ENCODE data around the gene PRDM1.

The PRDM1 gene

DNA sequence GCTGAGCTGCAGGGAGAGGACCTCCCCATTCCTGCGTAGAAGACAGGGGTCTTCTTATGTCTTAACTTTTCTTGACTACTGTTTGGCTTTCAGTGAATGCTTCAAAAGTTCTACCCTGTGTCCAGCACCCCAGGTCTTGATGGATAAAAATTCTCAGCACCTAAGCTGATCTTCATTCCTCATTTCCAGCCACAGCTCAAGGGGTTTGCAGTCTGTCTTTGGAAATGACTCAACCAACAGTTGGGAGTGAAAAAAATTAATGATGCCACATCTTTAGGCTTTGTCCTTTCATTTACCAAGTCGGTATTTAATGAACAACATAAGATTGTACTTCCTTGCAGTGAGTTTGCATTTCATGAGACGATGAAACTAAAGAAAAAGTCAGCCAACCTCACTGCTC lies 40.3 kb downstream of the PRDM1 start:
- no peak for DNase-seq
- no peaks in the 10 kb centered on the region for H3K36me3 ChIP-seq
- H3K9me3 ChIP-seq, result no peaks in the 10 kb centered on the region
- H3K4me3 ChIP-seq (ENCODE audit: low read depth, low read length), result no peak overlapping the region
- peaks cover 6% of the 10 kb centered on the region; the same call in 1 of the 2 replicates for H3K4me1 ChIP-seq
- no peaks in the 10 kb centered on the region for H3K27me3 ChIP-seq
- TF ChIP-seq, protein P1, sequence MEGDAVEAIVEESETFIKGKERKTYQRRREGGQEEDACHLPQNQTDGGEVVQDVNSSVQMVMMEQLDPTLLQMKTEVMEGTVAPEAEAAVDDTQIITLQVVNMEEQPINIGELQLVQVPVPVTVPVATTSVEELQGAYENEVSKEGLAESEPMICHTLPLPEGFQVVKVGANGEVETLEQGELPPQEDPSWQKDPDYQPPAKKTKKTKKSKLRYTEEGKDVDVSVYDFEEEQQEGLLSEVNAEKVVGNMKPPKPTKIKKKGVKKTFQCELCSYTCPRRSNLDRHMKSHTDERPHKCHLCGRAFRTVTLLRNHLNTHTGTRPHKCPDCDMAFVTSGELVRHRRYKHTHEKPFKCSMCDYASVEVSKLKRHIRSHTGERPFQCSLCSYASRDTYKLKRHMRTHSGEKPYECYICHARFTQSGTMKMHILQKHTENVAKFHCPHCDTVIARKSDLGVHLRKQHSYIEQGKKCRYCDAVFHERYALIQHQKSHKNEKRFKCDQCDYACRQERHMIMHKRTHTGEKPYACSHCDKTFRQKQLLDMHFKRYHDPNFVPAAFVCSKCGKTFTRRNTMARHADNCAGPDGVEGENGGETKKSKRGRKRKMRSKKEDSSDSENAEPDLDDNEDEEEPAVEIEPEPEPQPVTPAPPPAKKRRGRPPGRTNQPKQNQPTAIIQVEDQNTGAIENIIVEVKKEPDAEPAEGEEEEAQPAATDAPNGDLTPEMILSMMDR (IDR thresholded peaks at IDR 0.05; ENCODE audit: low read depth, low read length), result no peak

- Histone ChIP-seq H3K9me3 (no peaks in the 10 kb centered on the region), H3K27me3 (no peaks in the 10 kb centered on the region), H3K4me3 (ENCODE audit: low read depth, low read length) (peak overlapping the region; percentile 35), H3K4me1 (peaks cover 6% of the 10 kb centered on the region; the same call in 1 of the 2 replicates), H3K36me3 (no peaks in the 10 kb centered on the region)
- TF ChIP-seq, protein P1 (IDR thresholded peaks at IDR 0.05; ENCODE audit: low read depth, low read length), result no peak
- DNase-seq, result peak; percentile 42
These were observed 43.0 kb downstream of the PRDM1 start for GRCh38 chr6:106128981-106129781.

DNA sequence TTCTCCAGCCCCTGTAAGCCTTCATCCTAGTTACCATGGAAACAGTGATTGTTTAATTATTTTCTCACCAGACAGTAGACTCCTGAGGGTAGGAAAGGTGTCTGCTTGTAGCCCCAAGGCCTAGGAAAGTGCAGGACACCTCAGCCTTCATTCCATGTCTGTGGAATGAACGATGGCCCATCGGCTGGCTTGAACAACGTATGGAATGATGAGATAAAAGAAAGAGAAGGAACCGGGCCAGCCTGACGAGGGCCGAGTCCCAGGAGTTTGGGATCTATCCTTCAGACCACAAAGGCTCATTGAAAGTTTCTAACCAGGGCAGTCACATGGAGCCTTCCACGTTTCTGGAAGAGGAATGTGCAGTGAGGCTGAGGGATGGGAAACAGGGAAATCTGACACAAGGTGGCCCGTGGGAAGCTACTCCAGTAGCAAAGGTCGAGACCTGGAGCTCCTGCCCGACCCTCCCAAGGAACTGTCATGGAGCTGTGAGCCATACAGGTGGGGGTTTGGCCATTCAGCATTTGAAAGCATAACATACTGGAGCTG lies 46.1 kb downstream of the PRDM1 start:
- no peak overlapping the region for H3K4me3 ChIP-seq (ENCODE audit: low read depth, low read length)
- no peak for DNase-seq
- peaks cover 6% of the 10 kb centered on the region; the same call in 1 of the 2 replicates for H3K4me1 ChIP-seq
- no peaks in the 10 kb centered on the region for H3K9me3 ChIP-seq
- H3K36me3 ChIP-seq, result no peaks in the 10 kb centered on the region
- TF ChIP-seq, protein P1 (IDR thresholded peaks at IDR 0.05; ENCODE audit: low read depth, low read length), result no peak
- no peaks in the 10 kb centered on the region for H3K27me3 ChIP-seq

DNA sequence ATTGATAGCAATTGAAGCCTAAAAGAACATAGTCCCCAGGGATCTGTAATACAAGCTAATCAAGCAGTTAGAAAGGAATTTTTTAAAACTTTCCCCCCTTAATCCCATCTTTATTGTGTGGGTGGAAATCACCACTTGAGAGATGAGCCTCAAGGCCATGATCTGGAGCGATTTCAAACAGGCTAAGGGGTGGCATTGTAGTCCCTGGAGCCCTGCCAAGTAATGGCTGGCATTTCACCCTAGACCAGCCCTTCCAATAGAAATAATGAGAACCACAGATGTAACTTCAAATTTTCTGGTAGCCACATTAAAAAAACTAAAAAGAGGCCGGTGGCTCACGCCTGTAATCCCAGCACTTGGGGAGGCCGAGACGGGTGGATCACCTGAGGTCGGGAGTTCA lies 46.9 kb downstream of the PRDM1 start:
- Histone ChIP-seq H3K4me1 (peaks cover 6% of the 10 kb centered on the region; the same call in 1 of the 2 replicates), H3K9me3 (no peaks in the 10 kb centered on the region), H3K27me3 (no peaks in the 10 kb centered on the region), H3K36me3 (no peaks in the 10 kb centered on the region), H3K4me3 (ENCODE audit: low read depth, low read length) (no peak overlapping the region)
- DNase-seq, result no peak
- TF ChIP-seq, protein P1 (IDR thresholded peaks at IDR 0.05; ENCODE audit: low read depth, low read length), result no peak

DNA sequence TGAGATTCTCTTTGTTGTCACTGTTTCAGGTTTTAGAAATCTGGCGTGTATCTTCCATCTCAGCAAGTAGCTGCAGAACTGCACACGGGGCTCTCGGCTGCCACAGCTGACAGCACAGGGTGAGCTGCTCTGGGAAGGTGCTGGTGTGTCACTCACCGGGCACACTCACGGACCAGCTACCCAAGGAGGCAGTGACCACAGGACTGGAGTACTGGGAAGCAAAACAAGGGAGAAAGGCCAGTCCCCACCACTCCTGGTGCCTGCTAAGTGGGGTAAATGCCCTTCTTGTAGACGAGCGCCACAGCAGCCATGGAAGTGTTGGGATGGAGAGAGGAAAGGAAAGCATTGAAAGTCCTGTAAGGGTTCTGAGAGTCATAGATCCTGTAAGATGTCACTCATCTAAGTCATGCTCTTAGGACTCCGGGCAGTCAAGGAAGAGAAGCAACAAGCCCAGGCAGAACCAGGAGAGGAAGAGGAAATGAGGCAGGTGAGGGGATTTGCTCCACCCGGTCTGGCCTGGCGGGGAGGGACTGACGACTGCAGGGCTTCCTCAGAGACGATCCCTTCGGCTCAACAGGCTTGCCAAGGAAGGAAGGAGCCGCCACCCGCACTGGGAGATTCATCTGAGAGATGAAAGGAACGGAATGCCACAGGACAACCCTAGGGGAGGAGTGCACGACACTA lies 48.1 kb downstream of the PRDM1 start:
- Histone ChIP-seq H3K9me3 (no peaks in the 10 kb centered on the region), H3K27me3 (no peaks in the 10 kb centered on the region), H3K36me3 (no peaks in the 10 kb centered on the region), H3K4me3 (ENCODE audit: low read depth, low read length) (no peak overlapping the region), H3K4me1 (peaks cover 6% of the 10 kb centered on the region; the same call in 1 of the 2 replicates)
- no peak for DNase-seq
- TF ChIP-seq, protein P1 (IDR thresholded peaks at IDR 0.05; ENCODE audit: low read depth, low read length), result no peak

Data from BE2C (cell line).